ENCODE results near the gene DNAH2.
"Not testable (repeated sequence)": the region's sequence is repeated elsewhere in the genome, so short reads cannot be mapped to it uniquely, and the experiment has no call there.

The DNAH2 gene

GRCh38 chr17:7798839-7799238 is 81.3 kb downstream of the DNAH2 start:
- no peak overlapping the region for H3K4me3 ChIP-seq (ENCODE audit: insufficient read depth, low read depth, low read length, poor library complexity, severe bottlenecking)
- H3K27ac ChIP-seq (ENCODE audit: insufficient read depth, low read length, poor library complexity, severe bottlenecking) = no peak overlapping the region
- DNase-seq = no peak
- no peaks in the 10 kb centered on the region for H3K27me3 ChIP-seq (replicated peaks; ENCODE audit: control insufficient read depth, insufficient read depth, low read length, poor library complexity, severe bottlenecking)
- H3K9me3 ChIP-seq (ENCODE audit: control insufficient read depth, low read length) = no peaks in the 10 kb centered on the region
- H3K36me3 ChIP-seq (ENCODE audit: control insufficient read depth, insufficient read depth, low read length) = no peaks in the 10 kb centered on the region
- H3K4me1 ChIP-seq (ENCODE audit: control insufficient read depth, insufficient read depth, low read length, poor library complexity, severe bottlenecking) = no peaks in the 10 kb centered on the region

DNA sequence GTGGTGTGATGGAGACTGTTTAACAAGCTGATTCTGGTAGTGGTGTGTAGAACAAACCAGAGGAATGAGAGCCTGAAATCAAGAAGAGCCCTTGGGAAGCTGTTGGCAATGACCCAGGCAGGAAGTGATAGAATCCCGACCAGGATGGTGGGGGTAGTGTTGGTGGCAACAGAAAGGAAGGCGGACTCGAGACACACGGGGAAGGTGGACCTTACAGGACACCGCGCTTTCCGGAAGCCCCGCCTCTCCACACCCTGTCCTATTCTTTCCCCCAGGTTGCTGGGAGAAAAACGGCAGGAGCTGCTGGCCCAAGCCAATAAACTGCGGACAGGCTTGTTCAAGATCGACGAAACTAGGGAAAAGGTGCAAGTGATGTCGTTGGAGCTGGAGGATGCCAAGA is 86.4 kb downstream of the DNAH2 start:
- Histone ChIP-seq H3K4me1 (ENCODE audit: control insufficient read depth, insufficient read depth, low read length, poor library complexity, severe bottlenecking) (no peaks in the 10 kb centered on the region), H3K36me3 (ENCODE audit: control insufficient read depth, insufficient read depth, low read length) (no peaks in the 10 kb centered on the region), H3K4me3 (ENCODE audit: insufficient read depth, low read depth, low read length, poor library complexity, severe bottlenecking) (no peak overlapping the region), H3K27me3 (replicated peaks; ENCODE audit: control insufficient read depth, insufficient read depth, low read length, poor library complexity, severe bottlenecking) (no peaks in the 10 kb centered on the region), H3K27ac (ENCODE audit: insufficient read depth, low read length, poor library complexity, severe bottlenecking) (no peak overlapping the region), H3K9me3 (ENCODE audit: control insufficient read depth, low read length) (no peaks in the 10 kb centered on the region)
- no peak for DNase-seq

- Histone ChIP-seq H3K9me3 (ENCODE audit: control insufficient read depth, low read length) (no peaks in the 10 kb centered on the region), H3K36me3 (ENCODE audit: control insufficient read depth, insufficient read depth, low read length) (no peaks in the 10 kb centered on the region), H3K4me1 (ENCODE audit: control insufficient read depth, insufficient read depth, low read length, poor library complexity, severe bottlenecking) (no peaks in the 10 kb centered on the region), H3K27ac (ENCODE audit: insufficient read depth, low read length, poor library complexity, severe bottlenecking) (no peak overlapping the region), H3K4me3 (ENCODE audit: insufficient read depth, low read depth, low read length, poor library complexity, severe bottlenecking) (no peak overlapping the region), H3K27me3 (replicated peaks; ENCODE audit: control insufficient read depth, insufficient read depth, low read length, poor library complexity, severe bottlenecking) (no peaks in the 10 kb centered on the region)
- no peak for DNase-seq
Measured at GRCh38 chr17:7806587-7806986, 89.0 kb downstream of the DNAH2 start.

DNA sequence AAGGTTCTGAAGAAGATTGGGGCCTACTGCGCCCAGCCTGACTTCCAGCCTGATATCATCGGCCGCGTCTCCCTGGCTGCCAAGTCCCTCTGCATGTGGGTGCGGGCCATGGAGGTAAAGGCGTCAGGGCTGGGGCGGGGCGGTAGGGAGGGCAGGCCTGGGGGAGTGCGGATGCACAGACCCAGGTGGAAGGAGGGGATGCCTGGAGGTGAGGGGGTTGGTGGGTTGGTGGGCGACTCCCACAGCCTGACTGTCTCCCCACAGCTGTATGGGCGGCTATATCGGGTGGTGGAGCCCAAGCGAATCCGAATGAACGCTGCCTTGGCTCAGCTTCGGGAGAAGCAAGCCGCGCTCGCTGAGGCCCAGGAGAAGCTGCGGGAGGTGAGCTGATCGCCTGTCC is 89.7 kb downstream of the DNAH2 start:
- no peaks in the 10 kb centered on the region for H3K9me3 ChIP-seq (ENCODE audit: control insufficient read depth, low read length)
- H3K4me1 ChIP-seq (ENCODE audit: control insufficient read depth, insufficient read depth, low read length, poor library complexity, severe bottlenecking) = no peaks in the 10 kb centered on the region
- no peaks in the 10 kb centered on the region for H3K27me3 ChIP-seq (replicated peaks; ENCODE audit: control insufficient read depth, insufficient read depth, low read length, poor library complexity, severe bottlenecking)
- no peak for DNase-seq
- H3K27ac ChIP-seq (ENCODE audit: insufficient read depth, low read length, poor library complexity, severe bottlenecking) = no peak overlapping the region
- H3K36me3 ChIP-seq (ENCODE audit: control insufficient read depth, insufficient read depth, low read length) = no peaks in the 10 kb centered on the region
- no peak overlapping the region for H3K4me3 ChIP-seq (ENCODE audit: insufficient read depth, low read depth, low read length, poor library complexity, severe bottlenecking)

- no peaks in the 10 kb centered on the region for H3K4me1 ChIP-seq (ENCODE audit: control insufficient read depth, insufficient read depth, low read length, poor library complexity, severe bottlenecking)
- no peak overlapping the region for H3K4me3 ChIP-seq (ENCODE audit: insufficient read depth, low read depth, low read length, poor library complexity, severe bottlenecking)
- DNase-seq = no peak
- H3K36me3 ChIP-seq (ENCODE audit: control insufficient read depth, insufficient read depth, low read length) = no peaks in the 10 kb centered on the region
- H3K27me3 ChIP-seq (replicated peaks; ENCODE audit: control insufficient read depth, insufficient read depth, low read length, poor library complexity, severe bottlenecking) = no peaks in the 10 kb centered on the region
- no peak overlapping the region for H3K27ac ChIP-seq (ENCODE audit: insufficient read depth, low read length, poor library complexity, severe bottlenecking)
- no peaks in the 10 kb centered on the region for H3K9me3 ChIP-seq (ENCODE audit: control insufficient read depth, low read length)
Measured at GRCh38 chr17:7809086-7809790, 91.7 kb downstream of the DNAH2 start.

- not testable (repeated sequence) for H3K27me3 ChIP-seq (replicated peaks; ENCODE audit: control insufficient read depth, insufficient read depth, low read length, poor library complexity, severe bottlenecking); H3K27ac ChIP-seq (ENCODE audit: insufficient read depth, low read length, poor library complexity, severe bottlenecking); H3K4me1 ChIP-seq (ENCODE audit: control insufficient read depth, insufficient read depth, low read length, poor library complexity, severe bottlenecking); H3K9me3 ChIP-seq (ENCODE audit: control insufficient read depth, low read length); H3K36me3 ChIP-seq (ENCODE audit: control insufficient read depth, insufficient read depth, low read length); H3K4me3 ChIP-seq (ENCODE audit: insufficient read depth, low read depth, low read length, poor library complexity, severe bottlenecking); DNase-seq
Measured at GRCh38 chr17:7809791-7810343, 92.3 kb downstream of the DNAH2 start.

DNA sequence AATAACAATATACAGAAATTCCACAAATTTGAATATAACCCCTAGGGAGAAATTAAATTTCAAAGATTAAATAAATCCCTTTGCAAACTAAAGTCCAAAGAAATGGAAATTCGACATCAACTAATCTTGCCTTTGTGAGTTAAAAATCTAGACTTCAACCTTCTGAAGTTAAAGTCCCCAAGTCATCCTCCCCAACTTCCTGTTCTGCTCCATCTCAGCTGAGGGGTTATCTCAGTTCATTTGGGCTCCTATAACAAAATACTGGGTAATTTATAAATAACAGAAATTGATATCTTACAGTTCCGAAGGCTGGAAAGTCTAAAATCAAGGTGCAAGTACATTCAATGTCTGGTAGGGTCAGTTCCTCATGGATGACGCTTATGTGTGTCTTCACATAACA is 93.7 kb downstream of the DNAH2 start:
- H3K27ac ChIP-seq (ENCODE audit: insufficient read depth, low read length, poor library complexity, severe bottlenecking) = no peak overlapping the region
- DNase-seq = no peak
- no peaks in the 10 kb centered on the region for H3K27me3 ChIP-seq (replicated peaks; ENCODE audit: control insufficient read depth, insufficient read depth, low read length, poor library complexity, severe bottlenecking)
- no peaks in the 10 kb centered on the region for H3K4me1 ChIP-seq (ENCODE audit: control insufficient read depth, insufficient read depth, low read length, poor library complexity, severe bottlenecking)
- H3K9me3 ChIP-seq (ENCODE audit: control insufficient read depth, low read length) = no peaks in the 10 kb centered on the region
- no peaks in the 10 kb centered on the region for H3K36me3 ChIP-seq (ENCODE audit: control insufficient read depth, insufficient read depth, low read length)
- H3K4me3 ChIP-seq (ENCODE audit: insufficient read depth, low read depth, low read length, poor library complexity, severe bottlenecking) = no peak overlapping the region

GRCh38 chr17:7814969-7815368 is 97.4 kb downstream of the DNAH2 start:
- Histone ChIP-seq H3K27ac (ENCODE audit: insufficient read depth, low read length, poor library complexity, severe bottlenecking) (no peak overlapping the region), H3K4me1 (ENCODE audit: control insufficient read depth, insufficient read depth, low read length, poor library complexity, severe bottlenecking) (no peaks in the 10 kb centered on the region), H3K27me3 (replicated peaks; ENCODE audit: control insufficient read depth, insufficient read depth, low read length, poor library complexity, severe bottlenecking) (no peaks in the 10 kb centered on the region), H3K36me3 (ENCODE audit: control insufficient read depth, insufficient read depth, low read length) (no peaks in the 10 kb centered on the region), H3K4me3 (ENCODE audit: insufficient read depth, low read depth, low read length, poor library complexity, severe bottlenecking) (no peak overlapping the region), H3K9me3 (ENCODE audit: control insufficient read depth, low read length) (no peaks in the 10 kb centered on the region)
- no peak for DNase-seq

- Histone ChIP-seq H3K27ac (ENCODE audit: insufficient read depth, low read length, poor library complexity, severe bottlenecking) (no peak overlapping the region), H3K9me3 (ENCODE audit: control insufficient read depth, low read length) (no peaks in the 10 kb centered on the region), H3K36me3 (ENCODE audit: control insufficient read depth, insufficient read depth, low read length) (no peaks in the 10 kb centered on the region), H3K4me3 (ENCODE audit: insufficient read depth, low read depth, low read length, poor library complexity, severe bottlenecking) (no peak overlapping the region), H3K27me3 (replicated peaks; ENCODE audit: control insufficient read depth, insufficient read depth, low read length, poor library complexity, severe bottlenecking) (no peaks in the 10 kb centered on the region), H3K4me1 (ENCODE audit: control insufficient read depth, insufficient read depth, low read length, poor library complexity, severe bottlenecking) (no peaks in the 10 kb centered on the region)
- DNase-seq = no peak
Measured at GRCh38 chr17:7816926-7817642, 99.5 kb downstream of the DNAH2 start.

DNA sequence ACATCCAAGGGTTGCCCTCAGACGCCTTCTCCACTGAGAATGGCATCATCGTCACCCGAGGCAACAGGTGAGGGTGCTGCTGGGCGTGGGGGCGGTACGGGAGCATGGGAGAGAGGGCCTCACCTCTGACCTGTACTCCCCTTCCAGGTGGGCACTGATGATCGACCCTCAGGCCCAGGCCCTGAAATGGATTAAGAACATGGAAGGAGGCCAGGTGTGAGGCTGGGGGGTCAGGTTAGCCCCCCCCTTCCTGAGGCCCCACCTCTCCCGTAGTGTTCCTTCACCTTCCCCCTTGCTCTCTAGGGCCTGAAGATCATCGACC is 100.1 kb downstream of the DNAH2 start:
- no peak overlapping the region for H3K27ac ChIP-seq (ENCODE audit: insufficient read depth, low read length, poor library complexity, severe bottlenecking)
- H3K36me3 ChIP-seq (ENCODE audit: control insufficient read depth, insufficient read depth, low read length) = no peaks in the 10 kb centered on the region
- H3K9me3 ChIP-seq (ENCODE audit: control insufficient read depth, low read length) = no peaks in the 10 kb centered on the region
- no peaks in the 10 kb centered on the region for H3K27me3 ChIP-seq (replicated peaks; ENCODE audit: control insufficient read depth, insufficient read depth, low read length, poor library complexity, severe bottlenecking)
- no peak for DNase-seq
- no peak overlapping the region for H3K4me3 ChIP-seq (ENCODE audit: insufficient read depth, low read depth, low read length, poor library complexity, severe bottlenecking)
- no peaks in the 10 kb centered on the region for H3K4me1 ChIP-seq (ENCODE audit: control insufficient read depth, insufficient read depth, low read length, poor library complexity, severe bottlenecking)

All from effector memory CD4-positive, alpha-beta T cell (primary cell).